PFSK-1 (cell line): Measurements from ENCODE around the gene LMO2.

Experiments
- POLR2AphosphoS5 ChIP-seq: IDR thresholded peaks from 2 replicates; pipeline ENCODE4 v1.6.1; 2012; ENCODE audit warnings: low read depth, mild to moderate bottlenecking, control low read depth, low read length, moderate library complexity
- REST ChIP-seq, 2 experiments: IDR thresholded peaks; 2 replicates each; pipeline versions ENCODE4 v1.6.1 to v1.8.0; 2011 to 2012; ENCODE audit warnings: low read depth in 2 of 2, low read length in 2 of 2, control low read depth in 1 of 2, inconsistent platforms in 1 of 2, mild to moderate bottlenecking in 1 of 2, moderate library complexity in 1 of 2; ENCODE audit not compliant: insufficient read depth in 1 of 2
- SIN3A ChIP-seq: IDR thresholded peaks from 2 replicates; pipeline ENCODE4 v1.6.1; 2012; ENCODE audit warnings: mild to moderate bottlenecking, low read length, moderate library complexity, borderline replicate concordance; ENCODE audit not compliant: insufficient read depth
- TAF1 ChIP-seq: IDR thresholded peaks from 2 replicates; pipeline ENCODE4 v1.6.1; 2012; ENCODE audit warnings: low read length, control low read depth, borderline replicate concordance; ENCODE audit not compliant: insufficient read depth

GRCh38 chr11:33912405-33913361 lies 20.8 kb upstream of the LMO2 start:
- no peak for TF ChIP-seq TAF1
- TF ChIP-seq POLR2AphosphoS5 = no peak
- 0 out of 2 replicates have a peak, but pooled peaks have one; percentile 40 for TF ChIP-seq SIN3A
- TF ChIP-seq REST (IDR thresholded peaks at IDR 0.05; ENCODE audit: insufficient read depth in 1 of 2, low read depth in 2 of 2, low read length in 2 of 2) = 0 out of 4 replicates have a peak, but pooled peaks of 1 of the 2 experiments have one; percentile 39
